HEK293 (cell line): ENCODE data around the gene IPO5.

Experiments used
- CTCF ChIA-PET: fragments of 350-600 bp; formaldehyde crosslinking; extraction: SDS; loops from one replicate; lab custom pipeline; 2021; ENCODE audit warnings: antibody characterized with exemption; lab: Yijun Ruan, JAX
- POLR2A ChIA-PET: fragments of 300-600 bp; formaldehyde crosslinking; extraction: SDS; loops from one replicate; lab custom pipeline; 2020; ENCODE audit warnings: antibody characterized with exemption, inconsistent platforms; lab: Yijun Ruan, JAX
- H3K27ac ChIP-seq: fragments of 200-500 bp; sonication (Bioruptor generic); 2 replicates; pipeline ENCODE4 v1.5.1; 2014; ENCODE audit warnings: low read depth, low read length, control low read depth, inconsistent platforms; ENCODE audit errors: extremely low read depth
- H3K36me3 ChIP-seq, 2 experiments: fragments of 200-500 bp in 1 of 2; sonication (Bioruptor generic) in 1 of 2; 1 replicate in 1 of 2; 2 replicates in 1 of 2; pipeline ENCODE4 v1.5.1; 2014 to 2017; ENCODE audit warnings: inconsistent platforms in 2 of 2, low read length in 2 of 2; ENCODE audit not compliant: control insufficient read depth in 2 of 2, insufficient read depth in 1 of 2
- H3K4me1 ChIP-seq: fragments of 200-500 bp; sonication (Bioruptor generic); 2 replicates; pipeline ENCODE4 v1.5.1; 2014; ENCODE audit warnings: mild to moderate bottlenecking, low read length, inconsistent platforms; ENCODE audit not compliant: control insufficient read depth, insufficient read depth
- H3K4me3 ChIP-seq: 2 replicates; pipeline ENCODE4 v1.5.1; 2011; ENCODE audit warnings: low read depth, mild to moderate bottlenecking, control low read depth, low read length, moderate library complexity
- H3K9me3 ChIP-seq: fragments of 200-500 bp; sonication (Bioruptor generic); 2 replicates; pipeline ENCODE4 v1.5.1; 2014; ENCODE audit warnings: low read depth, low read length, inconsistent platforms; ENCODE audit not compliant: control insufficient read depth, insufficient read depth
- FEZF1 ChIP-seq: fragments of 450-650 bp; formaldehyde crosslinking; IDR thresholded peaks from 2 replicates; pipeline ENCODE4 v1.5.1; 2016; ENCODE audit warnings: missing biosample characterization, missing genetic modification characterization
- KLF1 ChIP-seq: fragments of 450-650 bp; formaldehyde crosslinking; IDR thresholded peaks from 2 replicates; pipeline ENCODE4 v1.5.1; 2016; ENCODE audit warnings: missing biosample characterization, missing genetic modification characterization
- KLF10 ChIP-seq: fragments of 450-650 bp; IDR thresholded peaks from 2 replicates; pipeline ENCODE4 v1.5.1; 2018; ENCODE audit warnings: missing biosample characterization, mild to moderate bottlenecking, missing genetic modification characterization
- KLF7 ChIP-seq: fragments of 450-650 bp; formaldehyde crosslinking; IDR thresholded peaks from 2 replicates; pipeline ENCODE4 v1.5.1; 2016; ENCODE audit warnings: missing biosample characterization, missing genetic modification characterization, borderline replicate concordance
- TCF7L2 ChIP-seq: IDR thresholded peaks from 2 replicates; pipeline ENCODE4 v1.6.1; 2011; ENCODE audit warnings: low read depth, mild to moderate bottlenecking, inconsistent platforms, low read length, moderate library complexity, borderline replicate concordance
- ZBTB20 ChIP-seq: fragments of 450-650 bp; formaldehyde crosslinking; IDR thresholded peaks from 2 replicates; pipeline ENCODE4 v1.5.1; 2016; ENCODE audit warnings: missing biosample characterization, missing genetic modification characterization
- ZNF112 ChIP-seq: fragments of 450-650 bp; formaldehyde crosslinking; IDR thresholded peaks from 2 replicates; pipeline ENCODE4 v1.5.0; 2017; ENCODE audit warnings: missing biosample characterization, missing genetic modification characterization
- ZNF24 ChIP-seq: fragments of 450-650 bp; formaldehyde crosslinking; IDR thresholded peaks from 2 replicates; pipeline ENCODE4 v1.5.1; 2016; ENCODE audit warnings: missing biosample characterization, missing genetic modification characterization
- ZNF426 ChIP-seq: fragments of 450-650 bp; formaldehyde crosslinking; IDR thresholded peaks from 2 replicates; pipeline ENCODE4 v1.5.1; 2017; ENCODE audit warnings: missing biosample characterization, missing genetic modification characterization, mild to moderate bottlenecking, inconsistent platforms, moderate library complexity
- ZNF585B ChIP-seq: fragments of 450-650 bp; formaldehyde crosslinking; IDR thresholded peaks from 2 replicates; pipeline ENCODE4 v1.5.1; 2016; ENCODE audit warnings: missing biosample characterization, missing genetic modification characterization
- ZXDB ChIP-seq: fragments of 450-650 bp; formaldehyde crosslinking; IDR thresholded peaks from 2 replicates; pipeline ENCODE4 v1.5.1; 2016; ENCODE audit warnings: missing biosample characterization, missing genetic modification characterization
- TF ChIP-seq, protein P1 (sequence below): fragments of 450-650 bp; formaldehyde crosslinking; IDR thresholded peaks from 2 replicates; pipeline ENCODE4 v1.5.1; 2016; ENCODE audit warnings: missing biosample characterization, missing genetic modification characterization
- TF ChIP-seq, protein P2 (sequence below): fragments of 450-650 bp; formaldehyde crosslinking; IDR thresholded peaks from 2 replicates; pipeline ENCODE4 v1.5.1; 2016; ENCODE audit warnings: missing biosample characterization, missing genetic modification characterization
- TF ChIP-seq, protein P3 (sequence below): fragments of 450-650 bp; formaldehyde crosslinking; IDR thresholded peaks from 2 replicates; pipeline ENCODE4 v1.5.1; 2016; ENCODE audit warnings: missing biosample characterization, missing genetic modification characterization
- TF ChIP-seq, protein P4 (sequence below): fragments of 450-650 bp; formaldehyde crosslinking; IDR thresholded peaks from 2 replicates; pipeline ENCODE4 v1.5.1; 2017; ENCODE audit warnings: missing biosample characterization, missing genetic modification characterization
- TF ChIP-seq, protein P5 (sequence below): fragments of 450-650 bp; formaldehyde crosslinking; IDR thresholded peaks from 2 replicates; pipeline ENCODE4; 2016; ENCODE audit warnings: missing biosample characterization, missing genetic modification characterization
- TF ChIP-seq, protein P6 (sequence below): fragments of 450-650 bp; formaldehyde crosslinking; IDR thresholded peaks from 2 replicates; pipeline ENCODE4 v1.5.1; 2016; ENCODE audit warnings: missing biosample characterization, missing genetic modification characterization
- TF ChIP-seq, protein P7 (sequence below): fragments of 450-650 bp; formaldehyde crosslinking; IDR thresholded peaks from 2 replicates; pipeline ENCODE4 v1.5.1; 2017; ENCODE audit warnings: missing biosample characterization, missing genetic modification characterization
- TF ChIP-seq, protein P8 (sequence below): fragments of 450-650 bp; formaldehyde crosslinking; IDR thresholded peaks from 2 replicates; pipeline ENCODE4 v1.5.1; 2016; ENCODE audit warnings: missing biosample characterization, missing genetic modification characterization

IPO5 gene

DNA sequence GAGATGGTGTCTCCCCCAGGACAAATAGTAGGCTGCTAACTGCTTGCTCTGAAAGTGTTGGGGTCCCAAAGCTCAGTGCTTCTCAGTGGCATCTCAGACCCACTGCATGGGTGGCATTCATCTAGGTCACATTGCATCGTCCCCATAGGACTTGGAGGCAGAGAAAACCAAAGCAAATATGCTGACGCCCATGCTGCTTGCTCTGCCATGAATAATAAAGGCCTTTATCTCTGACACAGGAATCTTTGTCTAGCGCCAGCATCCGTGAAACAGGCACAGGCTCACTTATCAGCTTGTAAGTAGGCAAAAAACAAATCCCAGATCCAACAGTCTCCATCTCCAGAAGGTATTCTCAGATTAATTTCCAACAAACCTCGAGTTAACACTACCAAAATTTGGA, 18.9 kb upstream of the IPO5 start (continued):
- TF ChIP-seq, protein P1, sequence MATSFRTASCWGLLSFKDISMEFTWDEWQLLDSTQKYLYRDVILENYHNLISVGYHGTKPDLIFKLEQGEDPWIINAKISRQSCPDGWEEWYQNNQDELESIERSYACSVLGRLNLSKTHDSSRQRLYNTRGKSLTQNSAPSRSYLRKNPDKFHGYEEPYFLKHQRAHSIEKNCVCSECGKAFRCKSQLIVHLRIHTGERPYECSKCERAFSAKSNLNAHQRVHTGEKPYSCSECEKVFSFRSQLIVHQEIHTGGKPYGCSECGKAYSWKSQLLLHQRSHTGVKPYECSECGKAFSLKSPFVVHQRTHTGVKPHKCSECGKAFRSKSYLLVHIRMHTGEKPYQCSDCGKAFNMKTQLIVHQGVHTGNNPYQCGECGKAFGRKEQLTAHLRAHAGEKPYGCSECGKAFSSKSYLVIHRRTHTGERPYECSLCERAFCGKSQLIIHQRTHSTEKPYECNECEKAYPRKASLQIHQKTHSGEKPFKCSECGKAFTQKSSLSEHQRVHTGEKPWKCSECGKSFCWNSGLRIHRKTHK (tag by site-specific recombination): no peak
- TF ChIP-seq, protein P2, sequence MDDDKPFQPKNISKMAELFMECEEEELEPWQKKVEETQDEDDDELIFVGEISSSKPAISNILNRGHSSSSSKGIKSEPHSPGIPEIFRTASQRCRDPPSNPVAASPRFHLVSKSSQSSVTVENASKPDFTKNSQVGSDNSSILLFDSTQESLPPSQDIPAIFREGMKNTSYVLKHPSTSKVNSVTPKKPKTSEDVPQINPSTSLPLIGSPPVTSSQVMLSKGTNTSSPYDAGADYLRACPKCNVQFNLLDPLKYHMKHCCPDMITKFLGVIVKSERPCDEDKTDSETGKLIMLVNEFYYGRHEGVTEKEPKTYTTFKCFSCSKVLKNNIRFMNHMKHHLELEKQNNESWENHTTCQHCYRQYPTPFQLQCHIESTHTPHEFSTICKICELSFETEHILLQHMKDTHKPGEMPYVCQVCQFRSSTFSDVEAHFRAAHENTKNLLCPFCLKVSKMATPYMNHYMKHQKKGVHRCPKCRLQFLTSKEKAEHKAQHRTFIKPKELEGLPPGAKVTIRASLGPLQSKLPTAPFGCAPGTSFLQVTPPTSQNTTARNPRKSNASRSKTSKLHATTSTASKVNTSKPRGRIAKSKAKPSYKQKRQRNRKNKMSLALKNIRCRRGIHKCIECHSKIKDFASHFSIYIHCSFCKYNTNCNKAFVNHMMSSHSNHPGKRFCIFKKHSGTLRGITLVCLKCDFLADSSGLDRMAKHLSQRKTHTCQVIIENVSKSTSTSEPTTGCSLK (tag by site-specific recombination): no peak

DNA sequence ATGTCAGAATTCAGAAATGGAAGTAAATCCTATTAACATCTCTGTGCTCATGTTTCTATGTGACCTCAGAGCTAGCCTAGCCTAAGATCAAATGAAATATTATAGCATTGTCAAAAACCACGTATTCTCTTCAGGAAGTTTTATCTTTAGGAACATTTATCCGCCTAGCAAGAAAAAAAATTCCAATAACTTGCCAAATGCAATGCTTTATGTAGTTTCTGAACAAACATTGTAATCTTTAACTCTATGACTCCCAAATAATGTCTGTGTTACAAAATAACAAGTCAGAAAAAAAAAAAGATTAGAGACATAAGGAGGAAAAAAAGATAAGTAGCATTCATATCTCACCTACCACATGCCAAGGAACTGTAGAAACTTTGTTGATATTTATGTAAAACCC, 18.4 kb upstream of the IPO5 start:
- no peak overlapping the region for H3K4me3 ChIP-seq
- POLR2A ChIA-PET: no interaction called here

DNA sequence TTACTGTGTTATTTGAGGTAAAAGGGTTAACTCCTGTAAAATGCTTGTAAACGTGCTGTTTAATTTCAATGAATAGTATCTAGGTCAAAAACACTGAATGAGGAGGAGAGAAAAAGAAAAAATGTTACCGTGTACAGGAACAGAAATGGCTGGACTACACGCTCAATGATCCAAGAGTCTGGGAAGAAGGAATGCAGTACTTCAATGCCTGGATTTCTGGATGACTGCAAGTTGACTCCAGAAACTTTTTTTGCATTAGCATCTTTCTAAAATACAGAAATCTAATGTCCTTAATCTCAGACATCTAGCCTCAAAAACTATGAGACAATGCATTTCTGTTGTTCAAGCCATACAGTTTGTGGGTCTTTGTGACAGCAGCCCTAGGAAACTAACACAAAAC, 17.4 kb upstream of the IPO5 start:
- ChIA-PET POLR2A (no interaction called here), CTCF (no interaction called here)
- no peak overlapping the region for H3K27ac ChIP-seq
- H3K9me3 ChIP-seq: no peaks in the 10 kb centered on the region
- no peaks in the 10 kb centered on the region for H3K36me3 ChIP-seq
- H3K4me3 ChIP-seq: no peak overlapping the region
- H3K4me1 ChIP-seq: 0 out of 2 replicates have a peak, but pooled peaks cover 3% of the 10 kb centered on the region
- TF ChIP-seq KLF1 (tag by site-specific recombination) (no peak), ZNF24 (tag by site-specific recombination) (no peak), ZNF112 (tag by site-specific recombination) (no peak), ZNF585B (tag by site-specific recombination) (no peak), FEZF1 (no peak), KLF10 (tag by site-specific recombination) (no peak)
- TF ChIP-seq, protein P3, sequence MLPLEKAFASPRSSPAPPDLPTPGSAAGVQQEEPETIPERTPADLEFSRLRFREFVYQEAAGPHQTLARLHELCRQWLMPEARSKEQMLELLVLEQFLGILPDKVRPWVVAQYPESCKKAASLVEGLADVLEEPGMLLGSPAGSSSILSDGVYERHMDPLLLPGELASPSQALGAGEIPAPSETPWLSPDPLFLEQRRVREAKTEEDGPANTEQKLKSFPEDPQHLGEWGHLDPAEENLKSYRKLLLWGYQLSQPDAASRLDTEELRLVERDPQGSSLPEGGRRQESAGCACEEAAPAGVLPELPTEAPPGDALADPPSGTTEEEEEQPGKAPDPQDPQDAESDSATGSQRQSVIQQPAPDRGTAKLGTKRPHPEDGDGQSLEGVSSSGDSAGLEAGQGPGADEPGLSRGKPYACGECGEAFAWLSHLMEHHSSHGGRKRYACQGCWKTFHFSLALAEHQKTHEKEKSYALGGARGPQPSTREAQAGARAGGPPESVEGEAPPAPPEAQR (tag by site-specific recombination): no peak
- TF ChIP-seq, protein P4, sequence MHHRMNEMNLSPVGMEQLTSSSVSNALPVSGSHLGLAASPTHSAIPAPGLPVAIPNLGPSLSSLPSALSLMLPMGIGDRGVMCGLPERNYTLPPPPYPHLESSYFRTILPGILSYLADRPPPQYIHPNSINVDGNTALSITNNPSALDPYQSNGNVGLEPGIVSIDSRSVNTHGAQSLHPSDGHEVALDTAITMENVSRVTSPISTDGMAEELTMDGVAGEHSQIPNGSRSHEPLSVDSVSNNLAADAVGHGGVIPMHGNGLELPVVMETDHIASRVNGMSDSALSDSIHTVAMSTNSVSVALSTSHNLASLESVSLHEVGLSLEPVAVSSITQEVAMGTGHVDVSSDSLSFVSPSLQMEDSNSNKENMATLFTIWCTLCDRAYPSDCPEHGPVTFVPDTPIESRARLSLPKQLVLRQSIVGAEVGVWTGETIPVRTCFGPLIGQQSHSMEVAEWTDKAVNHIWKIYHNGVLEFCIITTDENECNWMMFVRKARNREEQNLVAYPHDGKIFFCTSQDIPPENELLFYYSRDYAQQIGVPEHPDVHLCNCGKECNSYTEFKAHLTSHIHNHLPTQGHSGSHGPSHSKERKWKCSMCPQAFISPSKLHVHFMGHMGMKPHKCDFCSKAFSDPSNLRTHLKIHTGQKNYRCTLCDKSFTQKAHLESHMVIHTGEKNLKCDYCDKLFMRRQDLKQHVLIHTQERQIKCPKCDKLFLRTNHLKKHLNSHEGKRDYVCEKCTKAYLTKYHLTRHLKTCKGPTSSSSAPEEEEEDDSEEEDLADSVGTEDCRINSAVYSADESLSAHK (tag by site-specific recombination): no peak

More for the DNA sequence above, 18.4 kb upstream of the IPO5 start:
- Histone ChIP-seq H3K27ac (no peak overlapping the region), H3K36me3 (no peaks in the 10 kb centered on the region), H3K9me3 (no peaks in the 10 kb centered on the region), H3K4me1 (0 out of 2 replicates have a peak, but pooled peaks cover 3% of the 10 kb centered on the region)
- TF ChIP-seq, protein P5, sequence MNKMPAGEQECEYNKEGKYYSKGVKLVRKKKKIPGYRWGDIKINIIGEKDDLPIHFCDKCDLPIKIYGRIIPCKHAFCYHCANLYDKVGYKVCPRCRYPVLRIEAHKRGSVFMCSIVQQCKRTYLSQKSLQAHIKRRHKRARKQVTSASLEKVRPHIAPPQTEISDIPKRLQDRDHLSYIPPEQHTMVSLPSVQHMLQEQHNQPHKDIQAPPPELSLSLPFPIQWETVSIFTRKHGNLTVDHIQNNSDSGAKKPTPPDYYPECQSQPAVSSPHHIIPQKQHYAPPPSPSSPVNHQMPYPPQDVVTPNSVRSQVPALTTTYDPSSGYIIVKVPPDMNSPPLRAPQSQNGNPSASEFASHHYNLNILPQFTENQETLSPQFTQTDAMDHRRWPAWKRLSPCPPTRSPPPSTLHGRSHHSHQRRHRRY (tag by site-specific recombination): no peak
- TF ChIP-seq KLF7 (tag by site-specific recombination) (no peak), ZXDB (no peak), ZNF426 (tag by site-specific recombination) (no peak), ZBTB20 (tag by site-specific recombination) (no peak), TCF7L2 (no peak)
- TF ChIP-seq, protein P6, sequence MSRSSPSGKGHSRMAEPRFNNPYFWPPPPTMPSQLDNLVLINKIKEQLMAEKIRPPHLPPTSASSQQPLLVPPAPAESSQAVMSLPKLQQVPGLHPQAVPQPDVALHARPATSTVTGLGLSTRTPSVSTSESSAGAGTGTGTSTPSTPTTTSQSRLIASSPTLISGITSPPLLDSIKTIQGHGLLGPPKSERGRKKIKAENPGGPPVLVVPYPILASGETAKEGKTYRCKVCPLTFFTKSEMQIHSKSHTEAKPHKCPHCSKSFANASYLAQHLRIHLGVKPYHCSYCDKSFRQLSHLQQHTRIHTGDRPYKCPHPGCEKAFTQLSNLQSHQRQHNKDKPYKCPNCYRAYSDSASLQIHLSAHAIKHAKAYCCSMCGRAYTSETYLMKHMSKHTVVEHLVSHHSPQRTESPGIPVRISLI (tag by site-specific recombination): no peak
- TF ChIP-seq, protein P7, sequence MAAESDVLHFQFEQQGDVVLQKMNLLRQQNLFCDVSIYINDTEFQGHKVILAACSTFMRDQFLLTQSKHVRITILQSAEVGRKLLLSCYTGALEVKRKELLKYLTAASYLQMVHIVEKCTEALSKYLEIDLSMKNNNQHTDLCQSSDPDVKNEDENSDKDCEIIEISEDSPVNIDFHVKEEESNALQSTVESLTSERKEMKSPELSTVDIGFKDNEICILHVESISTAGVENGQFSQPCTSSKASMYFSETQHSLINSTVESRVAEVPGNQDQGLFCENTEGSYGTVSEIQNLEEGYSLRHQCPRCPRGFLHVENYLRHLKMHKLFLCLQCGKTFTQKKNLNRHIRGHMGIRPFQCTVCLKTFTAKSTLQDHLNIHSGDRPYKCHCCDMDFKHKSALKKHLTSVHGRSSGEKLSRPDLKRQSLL: no peak
- TF ChIP-seq, protein P8, sequence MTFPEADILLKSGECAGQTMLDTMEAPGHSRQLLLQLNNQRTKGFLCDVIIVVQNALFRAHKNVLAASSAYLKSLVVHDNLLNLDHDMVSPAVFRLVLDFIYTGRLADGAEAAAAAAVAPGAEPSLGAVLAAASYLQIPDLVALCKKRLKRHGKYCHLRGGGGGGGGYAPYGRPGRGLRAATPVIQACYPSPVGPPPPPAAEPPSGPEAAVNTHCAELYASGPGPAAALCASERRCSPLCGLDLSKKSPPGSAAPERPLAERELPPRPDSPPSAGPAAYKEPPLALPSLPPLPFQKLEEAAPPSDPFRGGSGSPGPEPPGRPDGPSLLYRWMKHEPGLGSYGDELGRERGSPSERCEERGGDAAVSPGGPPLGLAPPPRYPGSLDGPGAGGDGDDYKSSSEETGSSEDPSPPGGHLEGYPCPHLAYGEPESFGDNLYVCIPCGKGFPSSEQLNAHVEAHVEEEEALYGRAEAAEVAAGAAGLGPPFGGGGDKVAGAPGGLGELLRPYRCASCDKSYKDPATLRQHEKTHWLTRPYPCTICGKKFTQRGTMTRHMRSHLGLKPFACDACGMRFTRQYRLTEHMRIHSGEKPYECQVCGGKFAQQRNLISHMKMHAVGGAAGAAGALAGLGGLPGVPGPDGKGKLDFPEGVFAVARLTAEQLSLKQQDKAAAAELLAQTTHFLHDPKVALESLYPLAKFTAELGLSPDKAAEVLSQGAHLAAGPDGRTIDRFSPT (tag by site-specific recombination): no peak
- CTCF ChIA-PET: no interaction called here
